GM19099 (cell line): ENCODE data around the gene SPOP.

Source experiments
- POLR2A ChIP-seq: IDR thresholded peaks from 3 replicates; pipeline ENCODE4 v1.6.1; 2011; ENCODE audit warnings: low read depth; ENCODE audit not compliant: insufficient read length; ENCODE audit errors: extremely low read depth

SPOP gene

DNA sequence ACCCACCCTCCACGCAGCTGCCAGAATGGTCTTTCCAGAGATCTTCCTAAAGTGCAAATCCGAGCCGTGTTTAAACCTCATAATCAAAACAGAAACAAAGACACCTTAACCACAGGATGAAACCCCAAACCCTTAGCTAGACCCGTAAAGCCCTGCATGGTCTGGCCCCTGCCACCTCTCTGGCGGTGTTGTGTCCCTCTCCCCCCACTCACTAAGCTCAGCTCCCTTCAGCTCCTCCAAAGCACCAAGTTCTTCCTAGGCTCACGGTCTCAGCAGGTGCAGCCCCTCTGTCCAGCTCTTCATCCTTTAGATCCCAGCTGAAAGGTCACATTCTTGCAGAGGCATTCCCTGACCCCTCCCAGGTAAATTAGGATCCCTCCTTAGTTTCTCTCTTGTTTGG lies 106.6 kb downstream of the SPOP start:
- no peak for TF ChIP-seq POLR2A

DNA sequence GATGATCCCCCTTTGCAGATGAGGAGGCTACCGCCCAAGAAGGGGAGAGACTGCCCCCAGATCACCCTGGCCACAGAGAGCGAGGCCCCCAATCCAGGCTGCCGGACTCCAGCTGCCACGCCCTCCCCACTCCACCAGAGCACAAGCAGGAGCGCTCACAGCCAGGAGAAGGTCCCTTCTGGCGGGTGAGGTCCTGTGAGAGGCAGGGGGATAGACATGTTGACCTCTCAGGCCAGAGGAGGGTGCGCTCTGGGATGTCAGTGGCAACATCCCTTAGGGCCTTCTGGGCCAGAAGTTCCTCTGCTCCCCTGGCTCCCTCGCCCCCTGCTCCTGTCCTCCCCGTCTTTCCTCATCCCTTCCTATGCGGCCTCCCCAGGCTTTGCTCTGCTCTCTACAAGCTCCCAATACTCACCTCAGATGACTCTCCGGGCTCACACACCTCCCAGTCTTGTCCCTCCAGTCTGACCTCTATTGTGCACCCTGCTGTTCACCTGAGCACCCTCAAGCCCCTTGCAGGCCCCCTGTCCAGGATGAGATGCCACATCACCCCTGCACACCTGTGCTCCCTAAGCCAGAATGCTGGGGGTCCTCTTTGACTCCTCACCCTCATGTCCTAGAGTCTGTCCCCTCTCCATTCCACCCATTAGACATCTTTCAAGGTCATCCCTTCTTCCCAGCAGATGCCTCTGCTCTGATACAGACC lies 107.2 kb downstream of the SPOP start:
- TF ChIP-seq POLR2A: no peak

DNA sequence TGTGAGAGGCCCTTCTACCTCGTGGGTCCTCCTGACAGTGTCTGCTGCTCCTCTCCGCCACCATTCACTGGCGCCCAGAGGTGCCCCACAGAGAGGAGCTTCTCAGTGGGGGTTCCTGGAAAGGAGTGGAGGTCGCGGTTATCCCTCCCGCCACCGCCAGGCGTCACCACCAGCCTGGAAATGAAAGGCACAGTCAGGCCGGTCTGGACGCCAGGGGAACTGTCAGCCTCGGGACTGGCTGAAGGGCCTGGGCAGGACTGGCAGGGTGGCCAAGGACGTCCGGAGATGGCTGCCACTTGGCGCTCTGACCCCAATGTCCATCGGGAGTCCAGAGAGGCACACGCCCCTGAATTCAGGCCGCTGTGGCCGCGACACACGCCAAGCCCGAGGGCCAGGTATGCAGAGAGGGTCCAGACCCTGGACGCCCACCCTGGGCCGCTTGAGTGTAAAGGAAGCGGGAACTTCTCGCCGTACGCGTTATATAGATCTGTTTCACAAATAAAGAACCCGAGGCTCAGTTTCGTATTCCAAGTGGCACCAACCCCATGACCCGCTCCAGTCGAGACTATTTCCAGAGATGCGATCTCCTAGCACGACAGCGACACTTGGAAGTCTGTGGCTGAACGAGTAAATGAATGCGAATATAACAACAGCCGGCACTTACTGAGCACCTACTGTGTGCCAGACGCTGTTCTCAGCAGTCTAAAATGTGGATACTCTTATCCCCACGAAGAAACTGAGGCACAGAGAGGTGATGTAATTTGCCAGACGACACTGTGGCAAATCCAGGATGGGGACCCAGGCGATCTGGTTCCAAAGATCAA lies 109.8 kb downstream of the SPOP start:
- no peak for TF ChIP-seq POLR2A

DNA sequence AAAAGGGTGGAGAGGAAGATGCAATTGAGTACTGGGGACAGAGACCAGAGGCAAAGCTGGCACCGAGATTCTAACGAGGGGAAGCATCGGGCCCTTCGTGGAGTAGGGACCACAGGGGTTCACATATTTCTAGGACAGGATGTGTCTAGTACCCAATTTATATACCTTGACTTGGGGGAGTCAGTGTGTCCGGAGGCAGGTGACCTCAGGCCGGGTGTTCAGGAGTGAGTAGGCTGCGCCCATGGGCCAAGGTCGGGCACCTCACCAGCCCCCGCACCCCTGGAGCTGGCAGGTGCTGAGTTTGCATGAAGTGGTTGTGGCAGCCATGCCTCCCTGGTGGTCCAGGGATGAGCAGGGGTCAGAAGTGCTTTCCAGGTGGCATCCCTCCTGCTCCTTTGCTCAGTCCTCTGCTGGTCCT lies 110.8 kb downstream of the SPOP start:
- no peak for TF ChIP-seq POLR2A

DNA sequence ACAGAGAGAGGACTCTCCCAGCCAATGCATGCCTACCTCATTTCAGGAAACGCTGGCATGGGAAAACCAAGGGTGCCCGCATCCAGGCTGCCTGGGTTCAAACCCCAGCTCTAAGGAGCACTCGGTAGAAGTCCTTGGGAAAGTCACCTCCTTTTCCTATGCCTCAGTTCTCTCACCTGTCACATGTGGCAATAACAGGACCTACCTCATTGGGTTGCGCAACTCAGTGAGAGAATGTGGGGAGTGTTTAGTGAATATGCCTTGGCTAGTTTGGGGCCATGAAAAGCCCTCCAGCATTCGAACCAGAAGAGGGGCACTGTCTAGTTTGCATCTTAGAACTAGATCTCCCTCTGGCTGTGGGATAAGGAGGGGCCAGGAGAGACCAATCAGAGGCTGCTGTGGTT lies 111.2 kb downstream of the SPOP start:
- TF ChIP-seq POLR2A: no peak

DNA sequence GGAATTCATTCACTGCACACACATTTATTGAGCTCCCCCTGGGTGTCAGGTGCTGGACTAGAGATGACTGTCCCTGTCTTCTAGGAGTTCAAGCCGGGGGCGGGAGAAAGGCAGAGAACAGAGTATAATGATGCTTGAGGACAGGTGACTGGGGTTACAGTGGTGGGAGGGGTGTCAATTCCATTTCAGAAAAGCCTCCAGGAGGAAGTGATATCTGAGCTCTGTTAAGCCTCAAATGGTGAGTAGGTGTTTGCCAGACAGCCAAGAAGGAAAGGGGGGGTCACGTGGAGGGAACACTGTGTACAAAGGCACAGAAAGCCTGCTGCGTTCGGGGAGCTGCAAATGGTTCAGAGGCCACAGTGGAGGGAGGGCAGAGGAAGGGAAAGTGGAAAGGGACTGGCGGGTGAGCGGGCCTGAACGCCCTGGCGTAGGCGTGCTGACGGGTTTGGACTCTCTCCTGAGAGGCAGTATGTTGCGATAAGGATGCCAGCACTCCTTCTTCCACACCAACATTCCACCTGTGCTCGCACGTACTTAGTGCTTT lies 111.9 kb downstream of the SPOP start:
- TF ChIP-seq POLR2A: no peak

DNA sequence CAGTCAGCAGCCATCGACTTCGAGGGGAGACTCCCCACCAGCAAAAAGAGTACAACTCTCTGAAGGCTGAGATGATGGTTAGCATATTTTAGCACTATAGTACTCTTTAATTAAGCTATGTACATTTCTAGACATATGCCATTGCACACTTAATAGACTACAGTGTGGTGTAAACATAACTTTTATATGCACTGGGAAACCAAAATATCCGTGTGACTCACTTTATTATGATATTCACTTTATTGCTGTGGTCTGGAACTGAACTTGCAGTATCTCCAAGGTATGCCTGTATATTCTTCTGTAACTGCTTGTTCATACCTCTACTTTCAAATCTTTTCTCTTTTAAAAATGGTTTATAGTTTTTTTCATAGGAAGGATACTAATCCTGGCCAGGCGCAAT lies 113.3 kb downstream of the SPOP start:
- TF ChIP-seq POLR2A: no peak

DNA sequence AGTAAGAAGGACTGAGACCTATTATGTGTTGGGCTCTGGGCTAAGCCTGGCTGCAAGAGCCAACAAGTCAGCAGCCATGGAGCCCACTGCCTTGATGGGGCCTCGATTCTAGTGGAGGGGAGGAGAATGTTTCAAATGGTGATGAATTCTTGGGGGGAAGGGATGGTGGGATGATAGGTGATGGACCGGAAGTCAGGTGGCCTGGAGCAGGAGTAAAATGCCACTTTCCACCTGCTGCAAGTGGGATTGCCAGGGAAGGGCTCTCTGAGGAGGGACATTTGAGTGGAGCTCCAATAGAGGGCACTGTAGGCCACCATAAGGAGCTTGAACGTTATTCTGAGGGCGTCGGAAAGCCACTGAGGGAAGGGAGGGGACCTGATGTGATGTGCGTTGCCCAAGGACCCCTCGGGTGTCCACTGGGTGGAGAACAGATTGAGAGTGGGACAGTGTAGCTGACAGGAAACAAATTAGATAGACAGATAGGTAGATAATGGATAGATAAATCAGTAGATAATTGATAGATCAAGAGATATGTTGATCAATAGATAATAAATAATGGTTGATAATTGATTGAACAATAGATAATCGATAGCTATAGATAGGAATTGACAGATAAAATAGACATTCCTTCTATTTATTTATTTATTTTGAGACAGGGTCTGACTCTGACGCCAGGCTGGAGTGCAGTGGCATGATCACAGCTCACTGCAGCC lies 120.4 kb downstream of the SPOP start:
- TF ChIP-seq POLR2A: no peak

- no peak for TF ChIP-seq POLR2A
These were observed 121.5 kb downstream of the SPOP start for GRCh38 chr17:49556223-49556943.

DNA sequence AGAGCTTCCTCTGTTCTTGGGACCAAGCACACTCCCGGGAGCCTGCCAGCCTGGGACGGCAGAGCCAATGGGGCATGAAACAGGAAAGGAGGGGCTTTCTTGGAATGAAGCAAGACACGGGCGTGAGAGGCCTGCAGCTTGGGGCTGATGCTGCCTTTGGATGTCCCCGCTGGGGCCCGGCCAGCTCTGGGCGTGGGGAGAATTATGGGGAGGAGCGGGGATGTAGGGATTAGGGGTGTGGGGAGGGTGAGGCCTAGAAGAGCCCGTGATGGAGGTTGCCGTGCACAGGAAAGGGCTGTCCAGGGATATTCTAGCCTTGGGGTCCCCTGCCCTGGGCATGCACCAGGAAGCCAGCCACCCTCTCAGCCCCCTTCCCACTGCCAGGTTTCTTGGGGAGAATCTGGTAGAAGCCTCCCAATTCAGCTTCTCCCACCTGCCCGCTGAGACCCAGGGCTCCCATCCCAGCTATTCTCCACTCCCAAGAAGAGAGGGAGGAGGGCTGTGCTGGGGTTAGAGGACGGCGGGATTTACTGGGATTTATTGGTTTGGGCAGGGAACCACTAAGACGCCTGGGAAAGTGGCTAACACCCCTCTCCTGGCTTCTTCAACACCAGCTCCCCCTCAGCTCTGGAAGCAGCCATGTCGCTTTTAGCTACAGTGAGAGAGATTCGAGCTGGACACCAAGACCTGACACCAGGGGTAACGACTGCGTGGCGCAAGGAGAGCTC lies 122.2 kb downstream of the SPOP start:
- no peak for TF ChIP-seq POLR2A

GRCh38 chr17:49554694-49555494 lies 123.0 kb downstream of the SPOP start:
- TF ChIP-seq POLR2A: no peak

DNA sequence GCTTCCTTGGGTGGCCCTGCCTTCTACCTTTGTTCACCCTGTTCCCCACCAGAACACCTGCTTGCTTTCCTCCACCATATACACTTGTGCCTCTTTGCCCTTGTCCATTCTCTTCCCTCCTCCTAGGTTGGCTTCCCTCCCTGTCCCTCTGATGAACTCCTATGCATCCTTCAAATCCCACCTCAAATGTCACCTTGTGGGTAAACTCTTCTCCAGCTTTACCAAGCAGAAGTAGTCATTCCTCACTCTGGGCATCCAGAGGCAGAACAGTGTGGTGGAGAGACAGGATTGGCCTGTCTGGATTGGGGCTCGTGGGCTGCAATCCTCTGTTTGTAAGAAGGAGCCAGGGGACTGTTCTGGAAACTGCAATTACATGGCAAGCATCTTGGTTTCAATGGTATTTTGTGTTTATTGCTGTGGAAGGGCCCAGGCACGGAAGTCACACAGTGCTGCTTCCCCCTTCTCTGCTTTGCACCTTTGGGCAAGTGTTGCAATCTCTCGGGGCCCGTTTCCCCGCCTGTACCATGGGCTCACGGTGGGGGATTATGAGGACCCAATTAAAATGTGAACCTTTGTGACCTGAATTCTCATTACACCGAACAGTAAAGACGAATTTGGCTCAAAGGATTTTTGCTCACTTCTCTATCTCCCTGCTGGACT lies 124.1 kb downstream of the SPOP start:
- no peak for TF ChIP-seq POLR2A
